ENCODE measurements around the gene MRPL42.

DNA sequence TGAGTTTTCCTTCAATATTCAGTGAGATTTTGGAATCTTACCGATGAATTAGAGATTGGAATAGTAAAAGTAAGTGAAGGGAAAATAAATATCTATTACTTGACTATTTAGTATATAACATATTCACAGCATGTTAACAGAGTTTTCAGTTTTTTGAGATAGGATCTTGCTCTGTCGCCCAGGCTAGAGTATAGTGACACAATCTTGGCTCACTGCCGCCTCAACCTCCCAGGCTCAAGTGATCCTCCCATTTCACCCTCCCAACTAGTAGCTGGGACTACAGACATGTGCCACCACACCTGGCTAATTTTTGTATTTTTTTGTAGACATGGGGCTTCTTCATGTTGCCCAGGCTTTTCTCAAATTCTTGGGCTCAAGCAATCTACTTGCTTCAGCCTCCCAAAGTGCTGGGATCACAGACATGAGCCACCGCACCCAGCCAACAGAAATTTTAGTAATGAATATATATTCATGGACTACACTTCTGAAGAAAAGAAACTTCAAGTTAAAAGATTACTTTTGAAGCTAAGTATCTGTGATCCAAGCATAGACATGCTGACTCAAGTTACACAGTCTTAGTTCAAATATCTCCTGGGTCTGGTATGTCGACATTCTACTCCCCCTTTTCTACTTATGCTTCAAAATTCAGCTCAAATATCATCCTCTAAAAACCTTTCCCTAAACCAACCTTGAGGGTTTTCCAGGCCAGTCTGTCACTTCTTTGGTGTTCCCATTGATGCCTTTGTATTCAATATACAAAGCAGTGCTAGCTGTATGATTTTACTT lies 39.3 kb upstream of the MRPL42 start:
- TF ChIP-seq, protein P1, sequence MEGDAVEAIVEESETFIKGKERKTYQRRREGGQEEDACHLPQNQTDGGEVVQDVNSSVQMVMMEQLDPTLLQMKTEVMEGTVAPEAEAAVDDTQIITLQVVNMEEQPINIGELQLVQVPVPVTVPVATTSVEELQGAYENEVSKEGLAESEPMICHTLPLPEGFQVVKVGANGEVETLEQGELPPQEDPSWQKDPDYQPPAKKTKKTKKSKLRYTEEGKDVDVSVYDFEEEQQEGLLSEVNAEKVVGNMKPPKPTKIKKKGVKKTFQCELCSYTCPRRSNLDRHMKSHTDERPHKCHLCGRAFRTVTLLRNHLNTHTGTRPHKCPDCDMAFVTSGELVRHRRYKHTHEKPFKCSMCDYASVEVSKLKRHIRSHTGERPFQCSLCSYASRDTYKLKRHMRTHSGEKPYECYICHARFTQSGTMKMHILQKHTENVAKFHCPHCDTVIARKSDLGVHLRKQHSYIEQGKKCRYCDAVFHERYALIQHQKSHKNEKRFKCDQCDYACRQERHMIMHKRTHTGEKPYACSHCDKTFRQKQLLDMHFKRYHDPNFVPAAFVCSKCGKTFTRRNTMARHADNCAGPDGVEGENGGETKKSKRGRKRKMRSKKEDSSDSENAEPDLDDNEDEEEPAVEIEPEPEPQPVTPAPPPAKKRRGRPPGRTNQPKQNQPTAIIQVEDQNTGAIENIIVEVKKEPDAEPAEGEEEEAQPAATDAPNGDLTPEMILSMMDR (conservative IDR thresholded peaks at IDR 0.05; ENCODE audit: low read depth in 2 of 2): no peak
- TF ChIP-seq POLR2AphosphoS5 (IDR thresholded peaks at IDR 0.05; ENCODE audit: low read depth) (no peak), EZH2 (IDR thresholded peaks at IDR 0.05; ENCODE audit: low read depth, unreplicated experiment) (no peak), JUNB (IDR thresholded peaks at IDR 0.05; ENCODE audit: unreplicated experiment) (no peak), NANOG (IDR thresholded peaks at IDR 0.05; ENCODE audit: borderline replicate concordance) (no peak), EZH2phosphoT487 (IDR thresholded peaks at IDR 0.05; ENCODE audit: unreplicated experiment) (no peak), STAT1 (IDR thresholded peaks at IDR 0.05; ENCODE audit: unreplicated experiment) (no peak), CREB1 (CRISPR knock-in tag; IDR thresholded peaks at IDR 0.05; ENCODE audit: low read depth) (no peak)
- TF ChIP-seq, protein P2, sequence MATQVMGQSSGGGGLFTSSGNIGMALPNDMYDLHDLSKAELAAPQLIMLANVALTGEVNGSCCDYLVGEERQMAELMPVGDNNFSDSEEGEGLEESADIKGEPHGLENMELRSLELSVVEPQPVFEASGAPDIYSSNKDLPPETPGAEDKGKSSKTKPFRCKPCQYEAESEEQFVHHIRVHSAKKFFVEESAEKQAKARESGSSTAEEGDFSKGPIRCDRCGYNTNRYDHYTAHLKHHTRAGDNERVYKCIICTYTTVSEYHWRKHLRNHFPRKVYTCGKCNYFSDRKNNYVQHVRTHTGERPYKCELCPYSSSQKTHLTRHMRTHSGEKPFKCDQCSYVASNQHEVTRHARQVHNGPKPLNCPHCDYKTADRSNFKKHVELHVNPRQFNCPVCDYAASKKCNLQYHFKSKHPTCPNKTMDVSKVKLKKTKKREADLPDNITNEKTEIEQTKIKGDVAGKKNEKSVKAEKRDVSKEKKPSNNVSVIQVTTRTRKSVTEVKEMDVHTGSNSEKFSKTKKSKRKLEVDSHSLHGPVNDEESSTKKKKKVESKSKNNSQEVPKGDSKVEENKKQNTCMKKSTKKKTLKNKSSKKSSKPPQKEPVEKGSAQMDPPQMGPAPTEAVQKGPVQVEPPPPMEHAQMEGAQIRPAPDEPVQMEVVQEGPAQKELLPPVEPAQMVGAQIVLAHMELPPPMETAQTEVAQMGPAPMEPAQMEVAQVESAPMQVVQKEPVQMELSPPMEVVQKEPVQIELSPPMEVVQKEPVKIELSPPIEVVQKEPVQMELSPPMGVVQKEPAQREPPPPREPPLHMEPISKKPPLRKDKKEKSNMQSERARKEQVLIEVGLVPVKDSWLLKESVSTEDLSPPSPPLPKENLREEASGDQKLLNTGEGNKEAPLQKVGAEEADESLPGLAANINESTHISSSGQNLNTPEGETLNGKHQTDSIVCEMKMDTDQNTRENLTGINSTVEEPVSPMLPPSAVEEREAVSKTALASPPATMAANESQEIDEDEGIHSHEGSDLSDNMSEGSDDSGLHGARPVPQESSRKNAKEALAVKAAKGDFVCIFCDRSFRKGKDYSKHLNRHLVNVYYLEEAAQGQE (IDR thresholded peaks at IDR 0.05; ENCODE audit: unreplicated experiment): no peak

All from GM23338 (cell line).